PFSK-1 (cell line): ENCODE data around the gene MFAP1. TPM values are rescaled to one million over a fixed set of nuclear protein-coding genes. Genes with fewer than 3 reads are reported as not detected.

Experiments used
- FOXP2 ChIP-seq: optimal IDR thresholded peaks from 2 replicates; pipeline ENCODE3; 2011; ENCODE audit warnings: borderline replicate concordance, control low read depth, inconsistent platforms; ENCODE audit not compliant: insufficient read depth; ENCODE audit errors: extremely low read length, extremely low read depth
- POLR2AphosphoS5 ChIP-seq: IDR thresholded peaks from 2 replicates; pipeline ENCODE4 v1.6.1; 2012; ENCODE audit warnings: low read depth, mild to moderate bottlenecking, control low read depth, low read length, moderate library complexity
- REST ChIP-seq, 2 experiments: IDR thresholded peaks; 2 replicates each; pipeline versions ENCODE4 v1.6.1 to v1.8.0; 2011 to 2012; ENCODE audit warnings: low read depth in 2 of 2, low read length in 2 of 2, control low read depth in 1 of 2, inconsistent platforms in 1 of 2, mild to moderate bottlenecking in 1 of 2, moderate library complexity in 1 of 2; ENCODE audit not compliant: insufficient read depth in 1 of 2
- SIN3A ChIP-seq: IDR thresholded peaks from 2 replicates; pipeline ENCODE4 v1.6.1; 2012; ENCODE audit warnings: mild to moderate bottlenecking, low read length, moderate library complexity, borderline replicate concordance; ENCODE audit not compliant: insufficient read depth
- TAF1 ChIP-seq: IDR thresholded peaks from 2 replicates; pipeline ENCODE4 v1.6.1; 2012; ENCODE audit warnings: low read length, control low read depth, borderline replicate concordance; ENCODE audit not compliant: insufficient read depth
- polyA plus RNA-seq: library from polyadenylated mRNA; unstranded; fragments of >200 nt; gene quantifications from one replicate; pipeline ENCODE4 v1.2.1, GENCODE V29; 2012; ENCODE audit warnings: low read depth, missing spikeins; ENCODE audit not compliant: insufficient read length

Gene MFAP1
- 20.2 TPM for polyA plus RNA-seq

GRCh38 chr15:43824302-43825246 lies at the start of gene MFAP1:
Gene MFAP1, minus strand, starts transcription at chr15:43824690. Its CDS starts 121 bp downstream, at chr15:43824569.
- peak; percentile 92; the same call in 1 of the 2 replicates for TF ChIP-seq TAF1
- no peak; a peak in 1 of 4 replicates for TF ChIP-seq REST (IDR thresholded peaks at IDR 0.05; ENCODE audit: insufficient read depth in 1 of 2, low read depth in 2 of 2, low read length in 2 of 2)
- TF ChIP-seq SIN3A = peak; percentile 92; the same call in 1 of the 2 replicates
- TF ChIP-seq POLR2AphosphoS5 = peak; percentile 98

GRCh38 chr15:43873651-43874050 lies 49.2 kb upstream of the MFAP1 start:
- TF ChIP-seq REST (IDR thresholded peaks at IDR 0.05; ENCODE audit: insufficient read depth in 1 of 2, low read depth in 2 of 2, low read length in 2 of 2) (no peak), TAF1 (no peak), POLR2AphosphoS5 (no peak), FOXP2 (no peak), SIN3A (no peak)

GRCh38 chr15:43872416-43873020 lies 48.0 kb upstream of the MFAP1 start:
- TF ChIP-seq REST (IDR thresholded peaks at IDR 0.05; ENCODE audit: insufficient read depth in 1 of 2, low read depth in 2 of 2, low read length in 2 of 2) (no peak), FOXP2 (no peak), SIN3A (no peak), TAF1 (no peak), POLR2AphosphoS5 (no peak)

DNA sequence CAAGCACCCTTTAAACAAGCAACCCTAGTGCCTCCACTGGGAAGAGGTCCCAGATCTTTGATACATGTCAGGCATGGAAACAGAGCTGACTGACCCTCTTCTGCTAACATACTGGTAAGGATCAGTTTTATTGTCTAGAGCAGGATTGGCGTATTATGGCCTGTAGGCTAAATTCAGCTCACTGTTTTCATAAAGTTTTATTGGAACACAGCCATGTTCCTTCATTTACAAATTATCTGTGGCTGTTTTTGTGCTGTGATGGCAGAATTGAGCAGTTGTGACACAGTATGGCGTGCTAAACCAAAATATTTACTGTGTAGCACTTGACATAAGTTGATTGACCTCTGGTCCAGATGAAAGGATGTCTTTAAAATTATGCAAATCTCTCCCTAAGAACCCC lies 47.3 kb upstream of the MFAP1 start:
- TF ChIP-seq TAF1 (no peak), FOXP2 (no peak), REST (IDR thresholded peaks at IDR 0.05; ENCODE audit: insufficient read depth in 1 of 2, low read depth in 2 of 2, low read length in 2 of 2) (no peak), POLR2AphosphoS5 (no peak), SIN3A (no peak)
